Liver (tissue), 9 donors: ENCODE data around the gene USP48. TPM values are rescaled to one million over a fixed set of nuclear protein-coding genes. Genes with fewer than 3 reads are reported as not detected.

Source experiments
- DNase-seq: peaks from one replicate; pipeline ENCODE4 v3.0.0-alpha.2; 2017; ENCODE audit warnings: low spot score
- H3K27ac ChIP-seq, 2 donors: one replicate each; pipeline ENCODE4 v1.7.0; 2013; ENCODE audit warnings: inconsistent platforms in 2 of 2, low read length in 2 of 2, control low read depth in 1 of 2, low read depth in 1 of 2, mild to moderate bottlenecking in 1 of 2
- H3K27me3 ChIP-seq, 4 donors: one replicate each; pipeline versions ENCODE4 v1.6.1 to v1.7.0; 2013; ENCODE audit warnings: low read length in 3 of 4, inconsistent platforms in 1 of 4, mild to moderate bottlenecking in 1 of 4, moderate library complexity in 1 of 4; ENCODE audit not compliant: control insufficient read depth in 4 of 4, insufficient read depth in 4 of 4
- H3K36me3 ChIP-seq, 4 donors: one replicate each; pipeline versions ENCODE4 v1.6.1 to v1.7.0; 2013; ENCODE audit warnings: low read length in 3 of 4, mild to moderate bottlenecking in 3 of 4, low read depth in 1 of 4, moderate library complexity in 1 of 4; ENCODE audit not compliant: control insufficient read depth in 4 of 4, insufficient read depth in 3 of 4
- H3K4me1 ChIP-seq, 4 donors: one replicate each; pipeline versions ENCODE4 v1.6.1 to v1.7.0; 2013; ENCODE audit warnings: low read length in 3 of 4, mild to moderate bottlenecking in 3 of 4, moderate library complexity in 1 of 4; ENCODE audit not compliant: control insufficient read depth in 4 of 4, insufficient read depth in 4 of 4
- H3K4me3 ChIP-seq, 3 donors: one replicate each; pipeline versions ENCODE4 v1.6.1 to v1.7.0; 2013; ENCODE audit warnings: low read length in 3 of 3, control low read depth in 1 of 3, low read depth in 1 of 3, mild to moderate bottlenecking in 1 of 3
- H3K9ac ChIP-seq, 2 donors: one replicate each; pipeline ENCODE4 v1.7.0; 2013; ENCODE audit warnings: low read length in 2 of 2, mild to moderate bottlenecking in 2 of 2, moderate library complexity in 2 of 2, control low read depth in 1 of 2, low read depth in 1 of 2
- H3K9me3 ChIP-seq, 4 donors: one replicate each; pipeline versions ENCODE4 v1.6.1 to v1.7.0; 2013; ENCODE audit warnings: low read length in 3 of 4; ENCODE audit not compliant: control insufficient read depth in 4 of 4
- EGR1 ChIP-seq, 2 donors: IDR thresholded peaks; 2 replicates each; pipeline ENCODE4 v1.6.1; 2016 to 2018; ENCODE audit warnings: antibody characterized with exemption in 2 of 2, low read depth in 2 of 2
- FOXA1 ChIP-seq: IDR thresholded peaks from 2 replicates; pipeline ENCODE4 v1.6.1; 2016; ENCODE audit warnings: antibody characterized with exemption
- FOXA2 ChIP-seq: IDR thresholded peaks from 2 replicates; pipeline ENCODE4 v1.6.1; 2016; ENCODE audit warnings: antibody characterized with exemption
- GABPA ChIP-seq, 2 donors: IDR thresholded peaks in 1 of 2; conservative IDR thresholded peaks in 1 of 2; 2 replicates each; pipeline ENCODE4 v1.6.1; 2016; ENCODE audit warnings: antibody characterized with exemption in 2 of 2, mild to moderate bottlenecking in 1 of 2, moderate library complexity in 1 of 2
- HNF4A ChIP-seq, 2 donors: conservative IDR thresholded peaks; 2 replicates each; pipeline ENCODE4 v1.6.1; 2016; ENCODE audit warnings: antibody characterized with exemption in 2 of 2, mild to moderate bottlenecking in 2 of 2
- HNF4G ChIP-seq: IDR thresholded peaks from 2 replicates; pipeline ENCODE4 v1.6.1; 2016; ENCODE audit warnings: antibody characterized with exemption
- JUND ChIP-seq, 2 donors: IDR thresholded peaks; 2 replicates each; pipeline ENCODE4 v1.6.1; 2016; ENCODE audit warnings: antibody characterized with exemption in 2 of 2
- NR2F2 ChIP-seq: IDR thresholded peaks from 2 replicates; pipeline ENCODE4 v1.6.1; 2016; ENCODE audit warnings: antibody characterized with exemption
- RAD21 ChIP-seq, 2 donors: IDR thresholded peaks; 2 replicates each; pipeline ENCODE4 v1.6.1; 2016; ENCODE audit warnings: antibody characterized with exemption in 2 of 2, mild to moderate bottlenecking in 2 of 2
- RXRA ChIP-seq, 2 donors: IDR thresholded peaks; 2 replicates each; pipeline ENCODE4 v1.6.1; 2017 to 2018; ENCODE audit warnings: antibody characterized with exemption in 2 of 2, mild to moderate bottlenecking in 1 of 2
- SP1 ChIP-seq: IDR thresholded peaks from 2 replicates; pipeline ENCODE4 v1.6.1; 2018; ENCODE audit warnings: antibody characterized with exemption, mild to moderate bottlenecking
- TAF1 ChIP-seq: conservative IDR thresholded peaks from 2 replicates; pipeline ENCODE4 v1.6.1; 2016; ENCODE audit warnings: antibody characterized with exemption, mild to moderate bottlenecking
- YY1 ChIP-seq: IDR thresholded peaks from 2 replicates; pipeline ENCODE4 v1.6.1; 2016; ENCODE audit warnings: antibody characterized with exemption, mild to moderate bottlenecking
- WGBS: extraction: QIAGEN DNeasy Blood & Tissue Kit; methylation state at CpG from one replicate; pipeline ENCODE4 v1.1.7; 2013; 5-methylcytosine and 5-hydroxymethylcytosine counted together
- polyA plus RNA-seq, 2 donors: library from polyadenylated mRNA; stranded (reverse) in 1 of 2; unstranded in 1 of 2; fragments of 200-250 nt in 1 of 2; fragments of >200 nt in 1 of 2; fragmentation: Nextera tagmentation in 1 of 2; extraction: Ambion mirVana in 1 of 2; gene quantifications; one replicate each; pipeline versions ENCODE4 v1.2.1 to v1.2.3, GENCODE V29; 2013 to 2015
- total RNA-seq, 2 donors: library from RNA; depleted of rRNA; stranded (reverse); fragments of >200 nt; gene quantifications; one replicate each; pipeline ENCODE4 v1.2.3, GENCODE V29; 2014
- TF ChIP-seq, protein P1 (sequence below): IDR thresholded peaks from 2 replicates; pipeline ENCODE4 v1.6.1; 2016; ENCODE audit warnings: antibody characterized with exemption, mild to moderate bottlenecking
- TF ChIP-seq, protein P2 (sequence below): IDR thresholded peaks from 2 replicates; pipeline ENCODE4 v1.6.1; 2016; ENCODE audit warnings: antibody characterized with exemption
- TF ChIP-seq, protein P3 (sequence below): IDR thresholded peaks from 2 replicates; pipeline ENCODE4 v1.6.1; 2016; ENCODE audit warnings: antibody characterized with exemption
- TF ChIP-seq, protein P4 (sequence below): fragments of 150-350 bp; IDR thresholded peaks from 2 replicates; pipeline ENCODE4 v1.5.1; 2017; ENCODE audit warnings: improper control_type of control experiment, low read depth, low read length; ENCODE audit not compliant: missing input control
- TF ChIP-seq, protein P5 (sequence below): IDR thresholded peaks from 2 replicates; pipeline ENCODE4 v1.6.1; 2016; ENCODE audit warnings: antibody characterized with exemption
- donor health status: healthy.
- donor health status: healthy.
- donor health status: healthy.
- donor health status: healthy.
- donor health status: healthy.

USP48 gene
- total and polyA plus RNA-seq, 4 donors = 7.8 to 34.9 (median 23.1) TPM

DNA sequence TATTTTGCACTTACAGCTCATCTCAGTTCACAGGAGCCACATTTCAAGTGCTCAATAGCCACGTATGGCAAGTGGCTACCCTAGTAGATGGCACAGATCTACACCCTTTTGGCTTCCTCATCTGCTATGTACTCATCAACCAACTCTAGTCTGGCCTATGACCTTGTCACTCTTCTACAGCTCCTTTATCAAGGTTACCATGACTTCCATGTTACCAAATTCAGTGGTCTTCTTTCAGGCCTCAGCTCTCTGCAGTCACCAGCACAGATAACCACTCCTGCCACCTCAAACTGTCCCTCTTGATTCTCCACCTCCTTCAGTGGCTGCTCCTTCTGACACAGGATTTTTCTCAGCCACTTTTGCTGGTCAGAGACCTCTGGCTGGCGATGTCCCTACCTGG lies 11.7 kb upstream of the USP48 start:
- Histone ChIP-seq H3K36me3 (no peaks in the 10 kb centered on the region), H3K4me3 (no peak overlapping the region), H3K4me1 (no peaks in the 10 kb centered on the region), H3K27ac (no peak overlapping the region), H3K9me3 (peaks cover 0 to 7% (median 7%) of the 10 kb centered on the region in 4 donors), H3K9ac (no peak overlapping the region), H3K27me3 (no peaks in the 10 kb centered on the region)
- DNase-seq = no peak
- WGBS = 96% methylated on average over 2 of the region's 2 CpGs
- TF ChIP-seq, protein P1, sequence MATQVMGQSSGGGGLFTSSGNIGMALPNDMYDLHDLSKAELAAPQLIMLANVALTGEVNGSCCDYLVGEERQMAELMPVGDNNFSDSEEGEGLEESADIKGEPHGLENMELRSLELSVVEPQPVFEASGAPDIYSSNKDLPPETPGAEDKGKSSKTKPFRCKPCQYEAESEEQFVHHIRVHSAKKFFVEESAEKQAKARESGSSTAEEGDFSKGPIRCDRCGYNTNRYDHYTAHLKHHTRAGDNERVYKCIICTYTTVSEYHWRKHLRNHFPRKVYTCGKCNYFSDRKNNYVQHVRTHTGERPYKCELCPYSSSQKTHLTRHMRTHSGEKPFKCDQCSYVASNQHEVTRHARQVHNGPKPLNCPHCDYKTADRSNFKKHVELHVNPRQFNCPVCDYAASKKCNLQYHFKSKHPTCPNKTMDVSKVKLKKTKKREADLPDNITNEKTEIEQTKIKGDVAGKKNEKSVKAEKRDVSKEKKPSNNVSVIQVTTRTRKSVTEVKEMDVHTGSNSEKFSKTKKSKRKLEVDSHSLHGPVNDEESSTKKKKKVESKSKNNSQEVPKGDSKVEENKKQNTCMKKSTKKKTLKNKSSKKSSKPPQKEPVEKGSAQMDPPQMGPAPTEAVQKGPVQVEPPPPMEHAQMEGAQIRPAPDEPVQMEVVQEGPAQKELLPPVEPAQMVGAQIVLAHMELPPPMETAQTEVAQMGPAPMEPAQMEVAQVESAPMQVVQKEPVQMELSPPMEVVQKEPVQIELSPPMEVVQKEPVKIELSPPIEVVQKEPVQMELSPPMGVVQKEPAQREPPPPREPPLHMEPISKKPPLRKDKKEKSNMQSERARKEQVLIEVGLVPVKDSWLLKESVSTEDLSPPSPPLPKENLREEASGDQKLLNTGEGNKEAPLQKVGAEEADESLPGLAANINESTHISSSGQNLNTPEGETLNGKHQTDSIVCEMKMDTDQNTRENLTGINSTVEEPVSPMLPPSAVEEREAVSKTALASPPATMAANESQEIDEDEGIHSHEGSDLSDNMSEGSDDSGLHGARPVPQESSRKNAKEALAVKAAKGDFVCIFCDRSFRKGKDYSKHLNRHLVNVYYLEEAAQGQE = no peak
- TF ChIP-seq EGR1 (IDR thresholded peaks at IDR 0.05; ENCODE audit: low read depth in 2 of 2) (no peak), TAF1 (no peak), HNF4A (conservative IDR thresholded peaks at IDR 0.05) (no peak), GABPA (IDR thresholded peaks at IDR 0.05 in 1 of 2, conservative IDR thresholded peaks at IDR 0.05 in 1 of 2) (no peak), YY1 (no peak), FOXA1 (no peak), NR2F2 (no peak), RXRA (IDR thresholded peaks at IDR 0.05) (no peak), HNF4G (no peak), RAD21 (IDR thresholded peaks at IDR 0.05) (no peak), JUND (IDR thresholded peaks at IDR 0.05) (no peak), SP1 (no peak), FOXA2 (no peak)
- TF ChIP-seq, protein P2, sequence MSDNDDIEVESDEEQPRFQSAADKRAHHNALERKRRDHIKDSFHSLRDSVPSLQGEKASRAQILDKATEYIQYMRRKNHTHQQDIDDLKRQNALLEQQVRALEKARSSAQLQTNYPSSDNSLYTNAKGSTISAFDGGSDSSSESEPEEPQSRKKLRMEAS = no peak
- TF ChIP-seq, protein P3, sequence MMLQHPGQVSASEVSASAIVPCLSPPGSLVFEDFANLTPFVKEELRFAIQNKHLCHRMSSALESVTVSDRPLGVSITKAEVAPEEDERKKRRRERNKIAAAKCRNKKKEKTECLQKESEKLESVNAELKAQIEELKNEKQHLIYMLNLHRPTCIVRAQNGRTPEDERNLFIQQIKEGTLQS = no peak
- TF ChIP-seq, protein P4, sequence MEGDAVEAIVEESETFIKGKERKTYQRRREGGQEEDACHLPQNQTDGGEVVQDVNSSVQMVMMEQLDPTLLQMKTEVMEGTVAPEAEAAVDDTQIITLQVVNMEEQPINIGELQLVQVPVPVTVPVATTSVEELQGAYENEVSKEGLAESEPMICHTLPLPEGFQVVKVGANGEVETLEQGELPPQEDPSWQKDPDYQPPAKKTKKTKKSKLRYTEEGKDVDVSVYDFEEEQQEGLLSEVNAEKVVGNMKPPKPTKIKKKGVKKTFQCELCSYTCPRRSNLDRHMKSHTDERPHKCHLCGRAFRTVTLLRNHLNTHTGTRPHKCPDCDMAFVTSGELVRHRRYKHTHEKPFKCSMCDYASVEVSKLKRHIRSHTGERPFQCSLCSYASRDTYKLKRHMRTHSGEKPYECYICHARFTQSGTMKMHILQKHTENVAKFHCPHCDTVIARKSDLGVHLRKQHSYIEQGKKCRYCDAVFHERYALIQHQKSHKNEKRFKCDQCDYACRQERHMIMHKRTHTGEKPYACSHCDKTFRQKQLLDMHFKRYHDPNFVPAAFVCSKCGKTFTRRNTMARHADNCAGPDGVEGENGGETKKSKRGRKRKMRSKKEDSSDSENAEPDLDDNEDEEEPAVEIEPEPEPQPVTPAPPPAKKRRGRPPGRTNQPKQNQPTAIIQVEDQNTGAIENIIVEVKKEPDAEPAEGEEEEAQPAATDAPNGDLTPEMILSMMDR = no peak
- TF ChIP-seq, protein P5, sequence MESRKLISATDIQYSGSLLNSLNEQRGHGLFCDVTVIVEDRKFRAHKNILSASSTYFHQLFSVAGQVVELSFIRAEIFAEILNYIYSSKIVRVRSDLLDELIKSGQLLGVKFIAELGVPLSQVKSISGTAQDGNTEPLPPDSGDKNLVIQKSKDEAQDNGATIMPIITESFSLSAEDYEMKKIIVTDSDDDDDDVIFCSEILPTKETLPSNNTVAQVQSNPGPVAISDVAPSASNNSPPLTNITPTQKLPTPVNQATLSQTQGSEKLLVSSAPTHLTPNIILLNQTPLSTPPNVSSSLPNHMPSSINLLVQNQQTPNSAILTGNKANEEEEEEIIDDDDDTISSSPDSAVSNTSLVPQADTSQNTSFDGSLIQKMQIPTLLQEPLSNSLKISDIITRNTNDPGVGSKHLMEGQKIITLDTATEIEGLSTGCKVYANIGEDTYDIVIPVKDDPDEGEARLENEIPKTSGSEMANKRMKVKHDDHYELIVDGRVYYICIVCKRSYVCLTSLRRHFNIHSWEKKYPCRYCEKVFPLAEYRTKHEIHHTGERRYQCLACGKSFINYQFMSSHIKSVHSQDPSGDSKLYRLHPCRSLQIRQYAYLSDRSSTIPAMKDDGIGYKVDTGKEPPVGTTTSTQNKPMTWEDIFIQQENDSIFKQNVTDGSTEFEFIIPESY = no peak
